HL-60/S4 treated with retinoic acid at 250 ng/mL for 4 days and 3 days (cell line): ENCODE data around the gene CTBP2.
"Not testable (repeated sequence)": the region's sequence is repeated elsewhere in the genome, so short reads cannot be mapped to it uniquely, and the experiment has no call there.

Experiments
- in situ Hi-C: fragments of 300-500 bp; cut with MboI; formaldehyde crosslinking; loops from 2 replicates; pipeline ENCODE4 v1.7.0; 2022; ENCODE audit warnings: low sequenced_read_pairs

CTBP2 gene

GRCh38 chr10:125158601-125159485, 1.5 kb downstream of the CTBP2 start:
- in situ Hi-C loops: no loop called here

GRCh38 chr10:125158275-125158600, 2.1 kb downstream of the CTBP2 start:
- in situ Hi-C loops: no loop called here

DNA sequence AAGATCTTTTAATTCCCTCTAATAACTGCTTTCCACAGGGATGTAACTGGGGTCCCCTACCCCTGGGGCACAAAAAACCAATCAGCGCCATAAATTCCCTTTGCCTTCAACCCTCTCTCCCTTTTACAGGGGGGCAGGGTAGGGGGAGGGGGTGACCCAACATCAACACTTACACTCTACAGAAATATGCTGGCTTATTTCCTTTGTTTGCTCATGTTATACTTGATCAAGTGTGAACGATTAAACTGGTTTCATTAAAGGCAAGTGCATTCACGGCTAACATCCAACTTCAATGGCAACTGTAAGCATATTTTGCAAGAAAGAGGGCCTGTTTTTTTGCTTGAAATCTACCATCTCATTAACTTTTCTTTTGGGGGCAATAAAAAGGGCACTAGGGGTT, 2.9 kb downstream of the CTBP2 start:
- in situ Hi-C loops: no loop called here

- in situ Hi-C loops: no loop called here
Measured at GRCh38 chr10:125156739-125157480, 3.5 kb downstream of the CTBP2 start.

GRCh38 chr10:125156196-125156595, 4.2 kb downstream of the CTBP2 start:
- in situ Hi-C loops: no loop called here

GRCh38 chr10:125155101-125155500, 5.3 kb downstream of the CTBP2 start:
- in situ Hi-C loops: no loop called here

GRCh38 chr10:125154529-125154928, 5.8 kb downstream of the CTBP2 start:
- in situ Hi-C loops: no loop called here

DNA sequence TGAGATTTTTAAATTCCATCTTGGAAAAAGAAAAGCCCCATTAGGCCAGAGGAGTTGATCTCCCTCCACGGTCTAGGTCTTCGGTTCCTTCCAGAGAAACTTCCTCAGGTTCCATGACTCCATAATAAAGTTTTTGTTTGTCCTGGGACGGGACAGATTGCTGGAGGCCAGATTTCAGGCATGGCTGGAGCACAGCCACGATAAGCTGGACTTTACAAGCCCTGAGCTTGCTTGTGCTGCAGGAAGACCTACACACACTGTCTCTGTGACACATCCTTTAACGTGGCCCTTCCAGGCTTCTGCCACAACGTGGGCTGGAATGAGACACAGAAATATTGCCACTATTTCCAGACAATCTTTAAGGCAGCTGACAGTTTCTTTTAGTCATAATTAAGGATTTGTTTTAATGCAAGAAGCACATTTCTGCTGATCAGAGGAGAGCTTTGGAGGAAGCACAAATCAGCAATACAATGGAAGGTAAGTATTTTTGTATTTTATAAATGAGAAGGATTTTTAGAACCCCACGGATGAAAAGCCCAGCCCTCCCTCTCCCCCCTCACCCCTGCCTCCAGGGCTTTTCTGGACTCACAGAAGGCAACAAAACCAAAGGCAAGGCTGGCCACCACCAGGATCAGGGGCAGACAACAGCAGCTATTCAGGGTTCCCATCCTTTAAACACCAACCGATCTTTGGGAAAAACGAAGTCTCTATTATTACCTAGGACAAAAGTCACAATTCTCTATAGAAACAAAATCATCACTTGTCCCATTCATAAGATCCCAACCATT, 6.5 kb downstream of the CTBP2 start:
- in situ Hi-C loops: no loop called here

DNA sequence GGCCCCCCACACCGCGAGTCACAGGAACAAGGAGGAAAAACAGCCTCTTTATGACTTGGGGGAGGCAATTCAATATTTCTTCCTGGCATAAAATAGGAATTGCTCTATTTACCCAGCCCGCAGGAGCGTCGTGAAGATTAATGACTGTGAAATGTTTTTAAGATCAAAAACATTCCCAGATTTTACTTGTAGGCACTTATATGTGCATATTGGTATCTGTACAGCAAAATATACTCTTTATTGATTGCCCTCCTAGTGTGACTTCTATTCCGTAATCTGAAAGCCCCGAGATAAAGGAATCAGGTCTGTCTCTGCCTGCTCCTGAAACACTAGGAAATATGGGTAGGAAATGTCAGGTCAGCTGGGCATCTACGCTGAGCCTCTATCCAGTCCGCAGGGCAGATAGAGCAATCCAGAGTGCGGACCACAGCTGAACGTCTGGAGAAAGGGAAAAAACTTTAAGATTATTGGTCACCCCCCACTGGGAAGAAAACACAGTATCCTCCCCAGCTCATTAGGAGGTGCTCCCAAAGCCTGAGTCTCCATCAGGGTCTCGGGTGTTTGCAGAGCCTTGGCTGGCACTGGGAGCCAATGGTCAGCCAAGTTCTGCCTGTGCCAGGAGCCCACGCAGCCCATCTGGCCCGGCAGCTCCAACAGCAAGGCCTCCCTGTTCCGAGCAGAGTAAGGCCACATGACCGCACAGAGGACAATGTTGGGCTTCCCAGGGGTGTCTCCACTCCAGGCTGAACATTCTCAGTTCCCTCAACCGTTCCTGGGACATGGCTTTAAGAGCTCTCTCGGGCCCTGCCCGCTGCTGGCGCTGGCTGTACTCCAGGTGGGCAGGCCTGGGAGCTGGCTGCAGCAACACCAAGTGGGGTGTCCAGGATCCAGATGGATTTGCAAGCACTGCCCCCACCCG, 7.7 kb downstream of the CTBP2 start:
- in situ Hi-C loops: no loop called here

- in situ Hi-C loops: no loop called here
Measured at GRCh38 chr10:125151553-125152449, 8.6 kb downstream of the CTBP2 start.

GRCh38 chr10:125151170-125151552, 9.2 kb downstream of the CTBP2 start:
- in situ Hi-C loops: no loop called here

- in situ Hi-C loops: not testable (repeated sequence)
Measured at GRCh38 chr10:125150376-125151083, 9.8 kb downstream of the CTBP2 start.

DNA sequence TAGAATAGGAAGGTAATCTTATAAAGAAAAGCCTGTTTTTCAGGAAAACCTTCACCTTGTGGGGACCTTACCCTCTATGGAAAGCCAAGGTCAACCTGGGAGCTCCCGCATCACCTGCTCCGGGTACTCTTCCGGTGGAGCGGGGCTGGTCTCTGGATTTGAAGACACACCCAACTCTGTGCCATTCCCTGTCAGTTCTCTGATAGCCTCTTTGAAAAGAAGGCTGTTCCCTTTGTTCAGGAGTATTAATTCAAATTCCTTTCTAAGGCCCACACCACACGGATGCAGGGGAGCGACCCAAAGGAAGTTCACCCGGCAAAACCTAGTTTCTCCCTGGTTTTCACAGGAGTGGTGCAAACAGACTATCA, 10.7 kb downstream of the CTBP2 start:
- in situ Hi-C loops: no loop called here

DNA sequence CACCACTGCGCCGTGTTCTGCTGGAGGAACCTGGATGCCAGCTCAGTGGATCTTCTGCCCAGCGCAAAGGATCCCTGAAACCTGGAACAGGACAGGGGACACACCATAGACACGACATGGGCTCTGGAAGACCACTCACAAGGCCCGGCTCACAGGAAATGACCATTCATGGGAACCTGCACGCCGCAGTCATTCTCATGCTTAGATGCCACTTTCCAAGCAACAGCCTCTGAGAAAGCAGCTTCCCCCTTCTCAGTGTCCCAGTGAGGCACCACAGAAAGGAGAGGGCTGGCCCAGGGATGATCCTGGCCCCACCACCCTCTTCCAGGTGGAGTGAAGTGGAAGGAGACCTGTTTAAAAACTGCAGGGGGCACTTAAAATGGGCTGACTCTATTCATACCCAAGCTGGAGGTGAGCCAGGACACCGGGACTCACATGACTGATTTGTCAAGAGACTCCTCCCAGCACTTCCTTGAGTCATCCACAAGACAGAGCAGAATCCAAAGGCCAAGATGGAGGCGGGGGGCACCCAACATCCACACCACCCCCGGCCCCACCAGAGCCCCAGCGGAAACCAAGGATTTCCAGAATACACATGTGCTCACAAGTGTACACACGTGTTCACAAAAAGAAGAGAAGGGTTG, 11.2 kb downstream of the CTBP2 start:
- in situ Hi-C loops: no loop called here

- in situ Hi-C loops: no loop called here
Measured at GRCh38 chr10:125148528-125148927, 11.8 kb downstream of the CTBP2 start.

DNA sequence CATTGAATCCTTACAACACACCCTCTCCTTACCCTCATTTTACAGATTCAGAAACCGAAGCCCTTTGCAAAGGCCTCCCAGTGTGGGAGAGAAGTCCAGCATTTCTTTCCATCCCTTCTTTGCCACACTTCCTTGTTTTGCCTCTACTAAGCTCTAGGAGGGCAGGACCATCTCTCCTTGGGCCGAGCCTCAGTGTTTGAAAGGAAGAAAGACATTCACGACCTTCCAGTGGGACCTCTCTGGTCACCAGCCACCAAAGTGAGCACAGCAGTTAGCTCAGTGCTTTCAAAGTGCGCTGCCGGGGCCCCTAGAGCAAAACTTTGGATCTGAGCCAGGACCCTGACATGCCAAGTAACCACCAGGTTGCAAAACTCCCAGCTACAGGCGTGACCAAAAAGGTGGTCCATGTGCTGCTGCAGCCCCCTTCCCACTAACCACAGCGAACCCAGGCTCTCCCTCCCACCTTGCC, 12.4 kb downstream of the CTBP2 start:
- in situ Hi-C loops: no loop called here

- in situ Hi-C loops: no loop called here
Measured at GRCh38 chr10:125146791-125147579, 13.4 kb downstream of the CTBP2 start.

DNA sequence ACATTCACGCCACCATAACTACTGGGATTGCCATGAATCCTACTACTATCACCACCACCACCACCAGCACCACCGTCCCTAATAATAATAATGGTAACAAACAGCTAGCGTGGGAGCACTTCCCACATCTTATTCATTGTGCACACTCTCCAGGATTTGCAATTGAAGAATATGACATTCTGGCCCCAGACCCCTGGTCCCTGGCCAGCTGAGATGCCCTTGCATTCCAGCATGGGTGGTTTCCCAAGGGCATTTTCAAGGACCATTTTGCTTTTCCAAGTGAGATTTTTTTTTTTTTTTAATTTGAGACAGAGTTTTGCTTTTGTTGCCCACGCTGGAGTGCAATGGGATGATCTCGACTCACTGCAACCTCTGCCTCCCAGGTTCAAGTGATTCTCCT, 14.7 kb downstream of the CTBP2 start:
- in situ Hi-C loops: no loop called here
